Activated CD4-positive, alpha-beta T cell treated with anti-CD3 and anti-CD28 coated beads, Interleukin-2, amount 10 ng/mL, durations not matched to agents 24 days and 14 days (primary cell): ENCODE measurements around the gene NUP62. TPM values are rescaled to one million over a fixed set of nuclear protein-coding genes. Genes with fewer than 3 reads are reported as not detected.
"Not testable (repeated sequence)": the region's sequence is repeated elsewhere in the genome, so short reads cannot be mapped to it uniquely, and the experiment has no call there.

Source experiments
- DNase-seq: peaks from one replicate; pipeline ENCODE4 v3.0.0; 2022
- H3K27ac Mint-ChIP-seq: one replicate; pipeline ENCODE4 v1.8.0; 2022; ENCODE audit warnings: mild to moderate bottlenecking, mixed read lengths
- H3K27me3 Mint-ChIP-seq: one replicate; pipeline ENCODE4 v1.8.0; 2022; ENCODE audit warnings: mixed read lengths
- H3K36me3 Mint-ChIP-seq: one replicate; pipeline ENCODE4 v1.8.0; 2022; ENCODE audit warnings: low read depth, mild to moderate bottlenecking, mixed read lengths
- H3K4me1 Mint-ChIP-seq: one replicate; pipeline ENCODE4 v1.8.0; 2021; ENCODE audit warnings: mixed read lengths
- H3K4me3 Mint-ChIP-seq: one replicate; pipeline ENCODE4 v1.8.0; 2022; ENCODE audit warnings: mild to moderate bottlenecking, moderate library complexity, mixed read lengths
- H3K9me3 Mint-ChIP-seq: one replicate; pipeline ENCODE4 v1.8.0; 2021; ENCODE audit warnings: mixed read lengths
- intact Hi-C: fragments of 100-400 bp; cut with micrococcal nuclease; formaldehyde crosslinking; loops from one replicate; pipeline ENCODE4 v1.15.1; 2023
- total RNA-seq: library from RNA; stranded (reverse); gene quantifications from 2 replicates; pipeline ENCODE4 v1.2.3, GENCODE V29; 2022

The NUP62 gene
- total RNA-seq, 1 donor from 2014 or later, result 217 TPM

DNA sequence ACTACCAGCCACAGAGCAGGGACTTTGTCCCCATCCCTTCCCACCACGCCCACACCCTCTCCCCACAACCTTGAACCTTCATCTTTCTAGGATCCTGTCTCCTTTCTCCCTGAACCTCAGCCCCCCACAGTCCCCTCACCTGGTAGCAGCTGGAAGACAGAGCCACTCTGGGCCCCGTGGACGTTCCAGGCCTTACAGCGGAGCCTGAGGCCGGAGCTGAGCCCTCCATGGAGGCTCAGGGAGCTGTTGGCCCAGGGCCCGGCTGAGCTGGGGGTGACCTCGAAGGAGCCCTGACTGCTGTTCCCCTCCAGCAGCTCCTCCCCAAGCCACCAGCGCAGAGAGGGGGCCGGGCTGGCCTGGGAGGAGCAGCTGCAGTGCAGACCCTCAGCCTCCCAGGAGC lies 28.8 kb upstream of the NUP62 start:
- H3K4me3 Mint-ChIP-seq, H3K4me1 Mint-ChIP-seq, H3K27me3 Mint-ChIP-seq, DNase-seq, H3K9me3 Mint-ChIP-seq, intact Hi-C loops, H3K27ac Mint-ChIP-seq, H3K36me3 Mint-ChIP-seq: not testable (repeated sequence)

DNA sequence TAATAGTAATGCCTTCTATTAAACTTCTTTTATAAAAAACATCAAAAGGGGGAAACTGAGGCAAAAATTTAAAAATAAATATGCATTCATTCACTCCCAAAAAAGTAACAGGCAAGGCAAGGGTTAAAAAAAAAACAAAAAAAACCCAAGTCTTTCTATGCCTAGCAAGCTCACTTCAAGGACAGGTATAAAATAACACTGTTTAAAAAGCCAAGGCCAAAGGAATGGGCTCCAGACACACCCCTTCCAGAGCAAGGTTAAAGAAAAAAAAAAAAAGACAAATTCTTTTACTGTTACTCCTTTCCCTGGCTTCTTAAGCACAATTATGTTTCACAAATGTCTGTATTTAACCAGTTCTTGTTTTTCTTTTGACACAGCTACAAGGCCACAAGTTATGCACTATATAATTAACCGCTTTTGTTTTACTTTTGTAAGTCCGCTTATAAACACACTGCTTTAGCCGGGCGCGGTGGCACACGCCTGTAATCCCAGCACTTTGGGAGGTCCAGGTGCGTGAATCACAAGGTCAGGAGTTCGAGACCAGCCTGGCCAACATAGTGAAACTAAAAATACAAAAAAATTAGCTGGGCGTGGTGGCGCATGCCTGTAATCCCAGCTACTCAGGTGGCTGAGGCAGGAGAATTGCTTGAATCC lies 28.1 kb upstream of the NUP62 start:
- H3K27me3 Mint-ChIP-seq, result peaks cover 4% of the 10 kb centered on the region
- no peaks in the 10 kb centered on the region for H3K36me3 Mint-ChIP-seq
- intact Hi-C loops, result no loop called here
- DNase-seq, result no peak
- H3K27ac Mint-ChIP-seq, result no peak overlapping the region
- no peaks in the 10 kb centered on the region for H3K9me3 Mint-ChIP-seq
- H3K4me3 Mint-ChIP-seq, result no peak overlapping the region
- H3K4me1 Mint-ChIP-seq, result peaks cover 4% of the 10 kb centered on the region

DNA sequence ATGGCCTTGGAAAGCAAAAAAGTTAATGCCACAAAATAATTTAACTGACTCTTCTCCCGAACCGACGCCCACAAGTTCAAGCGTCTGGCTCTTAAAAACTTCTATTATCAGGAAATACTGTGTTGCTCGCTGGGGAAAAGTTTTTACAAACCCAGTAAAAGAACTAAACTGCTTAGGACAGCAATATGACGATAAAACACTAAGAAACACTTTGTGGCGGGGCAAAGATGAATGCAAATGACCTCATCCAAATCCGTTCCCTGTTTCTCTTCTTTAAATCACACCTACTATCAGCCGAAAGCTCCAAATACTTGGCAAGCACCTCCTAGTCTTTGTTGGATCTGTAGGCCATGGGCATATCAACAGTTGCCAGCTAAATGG lies 26.8 kb upstream of the NUP62 start:
- Mint-ChIP-seq H3K4me1 (peaks cover 4% of the 10 kb centered on the region), H3K4me3 (no peak overlapping the region), H3K27me3 (peaks cover 4% of the 10 kb centered on the region), H3K36me3 (no peaks in the 10 kb centered on the region), H3K27ac (no peak overlapping the region), H3K9me3 (no peaks in the 10 kb centered on the region)
- DNase-seq, result no peak
- intact Hi-C loops, result no loop called here

DNA sequence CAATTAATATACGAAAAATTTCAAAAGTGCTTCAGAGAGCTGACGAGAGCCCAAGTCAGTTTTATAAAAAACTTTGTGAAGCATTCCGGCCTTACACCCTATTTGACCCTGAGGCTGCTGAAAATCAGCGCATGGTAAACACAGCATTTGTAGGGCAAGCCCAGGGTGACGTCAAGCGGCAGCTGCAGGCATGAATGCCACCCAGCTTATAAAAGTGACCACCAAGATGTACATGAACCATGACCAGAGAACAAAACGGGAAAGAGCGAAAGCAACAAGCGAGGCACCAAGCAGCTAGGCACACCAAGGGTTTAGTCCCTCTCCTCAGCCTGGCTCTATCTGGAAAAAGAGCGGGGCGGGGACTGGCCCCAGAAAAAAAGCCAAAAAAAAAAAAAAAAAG lies 25.6 kb upstream of the NUP62 start:
- no peak overlapping the region for H3K27ac Mint-ChIP-seq
- peaks cover 6% of the 10 kb centered on the region for H3K27me3 Mint-ChIP-seq
- no peak overlapping the region for H3K4me3 Mint-ChIP-seq
- no peaks in the 10 kb centered on the region for H3K36me3 Mint-ChIP-seq
- no peaks in the 10 kb centered on the region for H3K9me3 Mint-ChIP-seq
- intact Hi-C loops, result no loop called here
- DNase-seq, result no peak
- H3K4me1 Mint-ChIP-seq, result peaks cover 4% of the 10 kb centered on the region

DNA sequence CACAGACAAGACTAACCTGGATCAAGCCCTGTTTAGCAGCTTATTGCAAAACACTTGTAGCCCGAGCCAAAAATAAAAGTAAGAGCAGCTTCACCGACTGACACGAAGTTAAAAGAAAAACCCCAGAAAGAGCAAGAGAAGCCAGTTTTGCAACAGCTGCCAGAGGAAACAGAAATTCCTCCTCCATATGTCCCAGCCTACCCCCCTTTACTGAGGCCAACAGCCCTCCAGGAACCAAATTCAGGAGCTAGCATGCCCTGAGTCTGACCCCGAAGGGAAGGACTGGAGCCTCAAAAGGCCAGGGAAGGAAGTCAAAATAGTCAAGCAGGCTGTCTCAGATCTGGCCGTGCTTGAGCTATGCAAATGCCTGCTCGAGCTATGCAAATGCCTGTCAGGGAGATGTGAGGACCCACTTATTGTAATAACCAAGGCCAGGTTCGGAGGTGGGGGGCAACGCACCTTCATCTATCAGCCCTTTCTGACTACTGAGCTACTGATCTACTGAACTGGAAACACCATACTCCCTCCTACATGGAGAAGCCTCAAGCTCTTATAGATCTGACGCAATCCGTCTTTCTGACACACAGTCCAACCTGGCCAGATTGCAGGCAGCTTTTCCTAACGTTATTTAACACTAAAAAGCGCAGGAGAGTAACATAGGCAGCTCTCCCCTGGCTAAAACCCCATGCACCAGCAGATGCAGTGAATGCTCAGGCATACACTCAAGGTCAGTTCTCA lies 25.0 kb upstream of the NUP62 start:
- DNase-seq, result no peak
- H3K4me3 Mint-ChIP-seq, result no peak overlapping the region
- no peak overlapping the region for H3K27ac Mint-ChIP-seq
- intact Hi-C loops, result no loop called here
- no peaks in the 10 kb centered on the region for H3K9me3 Mint-ChIP-seq
- peaks cover 6% of the 10 kb centered on the region for H3K27me3 Mint-ChIP-seq
- H3K4me1 Mint-ChIP-seq, result peaks cover 4% of the 10 kb centered on the region
- H3K36me3 Mint-ChIP-seq, result no peaks in the 10 kb centered on the region

DNA sequence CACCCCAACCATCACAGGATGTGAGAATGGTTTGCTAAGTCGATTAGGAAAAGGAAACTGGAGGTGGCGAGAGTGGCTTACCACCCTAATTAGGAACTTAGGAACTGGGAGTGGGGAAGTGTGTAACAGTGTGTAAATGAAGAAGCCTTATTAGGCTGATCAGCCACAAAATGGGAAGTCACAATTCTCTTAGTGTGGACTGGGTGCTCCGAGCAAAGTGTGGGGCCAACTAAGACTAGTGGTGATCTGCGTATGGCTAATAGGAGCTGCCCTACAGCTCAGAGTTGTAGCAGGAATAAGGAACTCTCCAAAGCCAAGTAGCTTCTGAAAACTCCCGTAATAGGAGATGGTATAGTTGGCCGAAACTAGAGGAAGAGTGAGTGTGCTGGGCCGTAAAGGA lies 24.1 kb upstream of the NUP62 start:
- no peak for DNase-seq
- no peak overlapping the region for H3K27ac Mint-ChIP-seq
- H3K27me3 Mint-ChIP-seq, result peaks cover 6% of the 10 kb centered on the region
- H3K4me1 Mint-ChIP-seq, result peaks cover 4% of the 10 kb centered on the region
- H3K4me3 Mint-ChIP-seq, result no peak overlapping the region
- H3K36me3 Mint-ChIP-seq, result no peaks in the 10 kb centered on the region
- intact Hi-C loops, result no loop called here
- H3K9me3 Mint-ChIP-seq, result no peaks in the 10 kb centered on the region

DNA sequence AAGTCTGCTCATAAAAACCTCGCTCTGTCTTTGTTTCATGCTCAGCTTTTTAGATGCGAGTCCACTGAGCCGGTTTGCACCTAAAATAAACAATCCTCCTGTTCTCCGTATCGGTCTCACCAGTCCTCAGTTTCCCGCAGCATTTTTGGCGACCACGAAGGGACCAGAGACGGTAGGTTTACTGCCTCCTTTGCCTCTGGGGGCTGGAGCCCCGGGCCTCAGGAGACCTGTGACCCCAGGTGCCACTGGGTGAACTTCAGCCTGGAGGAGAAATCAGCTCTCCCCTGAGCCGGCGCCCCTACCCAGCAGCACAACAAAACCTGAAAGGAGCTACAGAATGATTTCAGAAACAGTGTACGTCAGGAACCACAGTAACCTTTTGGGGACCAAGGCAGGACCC lies 23.6 kb upstream of the NUP62 start:
- Mint-ChIP-seq H3K4me1 (peaks cover 4% of the 10 kb centered on the region), H3K27me3 (peaks cover 6% of the 10 kb centered on the region), H3K9me3 (no peaks in the 10 kb centered on the region), H3K4me3 (no peak overlapping the region), H3K36me3 (no peaks in the 10 kb centered on the region), H3K27ac (no peak overlapping the region)
- DNase-seq, result no peak
- intact Hi-C loops, result no loop called here

DNA sequence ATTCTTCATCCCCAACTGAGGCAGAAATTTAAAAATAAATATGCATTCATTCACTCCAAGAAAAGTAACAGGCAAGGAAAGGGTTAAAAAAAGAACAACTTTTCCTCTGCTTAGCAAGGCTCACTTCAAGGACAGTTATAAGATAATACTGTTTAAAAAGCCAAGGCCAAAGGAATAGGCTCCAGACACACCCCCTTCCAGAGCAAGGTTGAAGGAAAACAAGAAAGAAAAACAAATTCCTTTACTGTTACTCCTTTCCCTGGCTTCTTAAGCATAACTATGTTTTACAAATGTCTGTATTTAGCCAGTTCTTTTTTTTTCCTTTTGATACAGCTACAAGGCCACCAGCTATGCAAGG lies 23.2 kb upstream of the NUP62 start:
- peaks cover 6% of the 10 kb centered on the region for H3K27me3 Mint-ChIP-seq
- intact Hi-C loops, result no loop called here
- H3K9me3 Mint-ChIP-seq, result no peaks in the 10 kb centered on the region

DNA sequence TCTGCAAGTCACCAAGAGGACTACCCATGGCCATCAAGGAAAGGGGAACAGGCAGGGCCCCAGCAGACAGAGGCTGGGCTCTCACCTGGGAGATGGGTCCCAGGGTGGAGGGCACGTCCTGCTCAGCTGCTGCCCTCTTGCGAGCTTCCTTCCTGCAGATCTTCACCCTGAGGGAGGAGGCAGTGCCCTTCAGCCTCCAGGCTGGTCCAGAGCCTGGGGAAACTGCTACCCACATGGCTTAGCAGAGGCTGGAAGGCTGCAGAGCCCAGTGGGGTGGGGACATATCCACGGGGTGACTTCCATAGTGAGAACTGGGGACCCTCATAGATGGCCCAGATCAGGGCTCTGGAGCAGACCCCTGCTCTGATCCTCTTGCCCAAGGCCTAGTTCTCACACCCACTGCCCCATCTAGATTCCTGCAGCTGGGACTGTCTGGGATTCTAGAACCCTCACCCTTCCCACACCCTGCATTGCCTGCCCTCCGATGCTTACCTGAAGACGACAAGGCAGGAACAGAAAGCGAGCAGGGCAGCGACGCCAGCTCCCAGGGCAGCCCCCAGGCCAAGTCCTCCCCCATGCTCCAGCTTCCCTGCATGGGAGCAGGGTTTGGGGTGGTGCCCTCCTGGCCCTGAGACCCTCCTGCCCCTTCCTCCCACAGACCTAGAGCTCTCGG lies 22.6 kb upstream of the NUP62 start:
- Mint-ChIP-seq H3K9me3 (no peaks in the 10 kb centered on the region), H3K4me3 (no peak overlapping the region), H3K36me3 (no peaks in the 10 kb centered on the region), H3K27ac (no peak overlapping the region), H3K4me1 (peaks cover 4% of the 10 kb centered on the region), H3K27me3 (peaks cover 6% of the 10 kb centered on the region)
- intact Hi-C loops, result no loop called here
- no peak for DNase-seq

More for the DNA sequence above, 23.2 kb upstream of the NUP62 start:
- Mint-ChIP-seq H3K27ac (no peak overlapping the region), H3K36me3 (no peaks in the 10 kb centered on the region), H3K4me1 (peaks cover 4% of the 10 kb centered on the region), H3K4me3 (no peak overlapping the region)
- DNase-seq, result no peak

DNA sequence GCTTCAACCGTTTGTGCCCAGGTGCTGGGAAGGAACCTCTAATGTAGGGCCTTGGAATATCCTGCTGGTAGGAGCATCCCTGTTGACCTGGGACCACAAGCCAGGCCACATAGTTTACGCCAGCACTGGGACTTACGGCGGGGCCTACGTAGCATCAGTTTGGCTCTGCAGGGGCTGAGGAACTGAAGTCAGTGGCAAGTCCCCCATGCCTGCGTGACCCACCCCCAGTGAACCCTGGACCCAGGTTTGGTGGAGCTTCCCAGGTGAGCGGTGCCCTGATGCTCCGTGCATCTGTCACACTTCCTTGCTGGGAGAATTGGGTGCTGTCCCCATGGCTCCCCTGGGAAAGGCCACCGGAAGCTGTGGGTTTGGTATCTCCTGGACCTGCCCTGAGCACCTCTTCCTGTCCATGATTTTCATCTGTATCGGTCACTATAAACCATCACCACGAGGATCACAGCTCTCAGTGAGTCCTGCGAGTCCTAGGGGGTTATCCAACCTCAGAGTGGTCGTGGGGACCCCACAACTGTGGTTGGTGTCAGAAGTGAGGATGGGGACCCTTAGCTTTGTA lies 21.7 kb upstream of the NUP62 start:
- Mint-ChIP-seq H3K9me3 (no peaks in the 10 kb centered on the region), H3K4me3 (no peak overlapping the region), H3K27me3 (peaks cover 6% of the 10 kb centered on the region), H3K27ac (no peak overlapping the region), H3K4me1 (peaks cover 4% of the 10 kb centered on the region), H3K36me3 (no peaks in the 10 kb centered on the region)
- DNase-seq, result no peak
- intact Hi-C loops, result no loop called here

DNA sequence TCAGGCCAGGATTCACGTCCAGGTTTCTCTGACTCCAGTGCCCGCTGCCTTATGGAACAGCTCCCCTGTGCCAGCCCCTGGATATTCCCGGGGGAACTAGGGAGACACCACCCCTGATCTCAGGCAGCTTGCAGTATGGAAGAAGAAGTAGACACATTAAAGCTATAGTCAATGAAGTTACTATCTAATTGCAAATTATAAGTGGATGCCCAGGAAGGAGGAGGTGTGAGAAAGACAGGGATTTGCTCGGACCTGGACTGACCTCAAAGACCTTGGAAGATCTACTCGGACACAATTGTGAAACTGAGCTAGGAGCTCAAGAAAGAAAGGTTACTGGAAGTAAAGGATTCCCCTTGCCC lies 21.3 kb upstream of the NUP62 start:
- intact Hi-C loops, result no loop called here
- Mint-ChIP-seq H3K27me3 (peaks cover 6% of the 10 kb centered on the region), H3K4me3 (no peak overlapping the region), H3K36me3 (no peaks in the 10 kb centered on the region), H3K4me1 (peaks cover 4% of the 10 kb centered on the region), H3K9me3 (no peaks in the 10 kb centered on the region), H3K27ac (no peak overlapping the region)
- DNase-seq, result no peak

DNA sequence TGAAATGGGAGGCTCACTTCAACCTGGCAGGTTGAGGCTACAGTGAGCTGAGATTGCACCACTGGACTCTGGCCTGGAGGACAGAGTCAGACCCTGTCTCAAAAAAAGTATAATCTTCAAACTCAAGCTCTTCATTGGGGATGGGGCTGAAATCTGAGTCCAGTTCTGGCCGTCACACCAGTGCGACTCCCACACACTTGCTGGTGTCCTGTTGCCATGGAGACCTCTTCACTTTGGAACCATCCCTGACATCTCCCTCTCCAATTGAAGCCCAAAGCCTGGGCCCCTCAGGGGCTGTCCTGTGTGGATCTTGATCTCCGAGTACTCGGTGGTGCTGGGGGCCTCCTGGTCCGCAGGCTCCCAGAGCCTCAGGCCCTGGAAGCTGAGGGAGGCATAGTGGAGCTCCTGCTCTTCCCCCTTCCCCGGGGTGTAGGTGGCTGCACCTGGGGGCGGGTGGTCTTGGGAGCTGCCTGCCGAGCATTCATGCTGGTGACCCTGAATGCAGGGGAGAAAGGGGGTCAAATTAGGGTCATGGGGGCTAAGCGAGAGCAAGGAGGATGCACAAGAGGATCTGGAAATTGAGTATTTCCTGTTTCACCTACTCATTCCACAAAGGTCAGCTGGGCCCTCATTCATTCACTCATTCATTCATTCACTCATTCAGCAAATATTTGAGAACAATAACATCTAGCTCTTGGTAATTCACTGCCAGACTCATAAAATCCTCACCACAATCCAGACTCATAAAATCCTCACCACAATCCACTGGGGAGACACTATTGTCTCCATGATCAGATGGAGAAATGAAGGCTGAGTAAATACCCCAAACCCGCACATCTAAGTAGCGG lies 20.7 kb upstream of the NUP62 start:
- no peaks in the 10 kb centered on the region for H3K36me3 Mint-ChIP-seq
- no peak for DNase-seq
- intact Hi-C loops, result no loop called here
- H3K27me3 Mint-ChIP-seq, result peaks cover 6% of the 10 kb centered on the region
- no peak overlapping the region for H3K4me3 Mint-ChIP-seq
- no peaks in the 10 kb centered on the region for H3K9me3 Mint-ChIP-seq
- no peak overlapping the region for H3K27ac Mint-ChIP-seq
- peaks cover 4% of the 10 kb centered on the region for H3K4me1 Mint-ChIP-seq

DNA sequence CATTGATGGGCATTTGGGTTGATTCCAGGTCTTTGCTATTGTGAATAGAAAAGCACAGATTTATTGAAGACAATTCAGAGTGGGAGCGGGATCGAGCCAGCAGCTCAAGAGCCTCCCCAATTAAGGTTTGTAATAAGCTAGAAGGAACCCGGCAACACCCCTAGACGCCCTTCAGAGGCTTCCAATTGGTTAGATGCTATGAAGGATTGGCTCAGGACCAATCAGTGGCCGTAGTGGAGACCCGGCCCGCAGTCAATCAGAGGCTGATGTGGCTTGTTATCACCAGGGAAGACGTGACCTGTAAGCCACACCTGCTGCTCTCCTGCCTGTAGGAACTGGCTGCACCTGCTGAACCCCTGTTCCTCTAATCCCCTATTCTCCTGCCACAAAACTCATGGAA lies 17.1 kb upstream of the NUP62 start:
- Mint-ChIP-seq H3K4me3 (no peak overlapping the region), H3K27me3 (peaks cover 9% of the 10 kb centered on the region), H3K36me3 (no peaks in the 10 kb centered on the region), H3K9me3 (no peaks in the 10 kb centered on the region), H3K4me1 (peaks cover 7% of the 10 kb centered on the region), H3K27ac (no peak overlapping the region)
- DNase-seq, result no peak
- intact Hi-C loops, result no loop called here

DNA sequence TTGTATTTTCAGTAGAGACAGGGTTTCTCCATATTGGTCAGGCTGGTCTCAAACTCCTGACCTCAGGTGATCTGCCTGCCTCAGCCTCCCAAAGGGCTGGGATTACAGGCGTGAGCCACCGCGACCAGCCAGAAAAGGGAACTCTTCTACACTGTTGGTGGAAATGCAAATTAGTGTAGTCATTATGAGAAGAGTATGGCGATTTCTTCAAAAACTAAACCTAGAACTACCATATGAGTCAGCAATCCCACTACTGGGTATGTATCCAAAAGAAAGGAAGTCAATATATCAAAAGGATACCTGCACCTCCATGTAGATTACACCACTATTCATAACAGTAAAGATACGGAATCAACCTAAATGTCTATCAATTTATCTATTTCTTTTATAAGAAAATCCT lies 15.3 kb upstream of the NUP62 start:
- peaks cover 11% of the 10 kb centered on the region for H3K27me3 Mint-ChIP-seq
- H3K4me1 Mint-ChIP-seq, H3K27ac Mint-ChIP-seq, DNase-seq, intact Hi-C loops, H3K4me3 Mint-ChIP-seq, H3K9me3 Mint-ChIP-seq, H3K36me3 Mint-ChIP-seq: not testable (repeated sequence)
